HEK293 (cell line): Measurements from ENCODE around the gene ZCCHC2.

Source experiments
- CTCF ChIA-PET: fragments of 350-600 bp; formaldehyde crosslinking; extraction: SDS; loops from one replicate; lab custom pipeline; 2021; ENCODE audit warnings: antibody characterized with exemption; lab: Yijun Ruan, JAX
- POLR2A ChIA-PET: fragments of 300-600 bp; formaldehyde crosslinking; extraction: SDS; loops from one replicate; lab custom pipeline; 2020; ENCODE audit warnings: antibody characterized with exemption, inconsistent platforms; lab: Yijun Ruan, JAX
- H3K27ac ChIP-seq: fragments of 200-500 bp; sonication (Bioruptor generic); 2 replicates; pipeline ENCODE4 v1.5.1; 2014; ENCODE audit warnings: low read depth, low read length, control low read depth, inconsistent platforms; ENCODE audit errors: extremely low read depth
- H3K36me3 ChIP-seq, 2 experiments: fragments of 200-500 bp in 1 of 2; sonication (Bioruptor generic) in 1 of 2; 1 replicate in 1 of 2; 2 replicates in 1 of 2; pipeline ENCODE4 v1.5.1; 2014 to 2017; ENCODE audit warnings: inconsistent platforms in 2 of 2, low read length in 2 of 2; ENCODE audit not compliant: control insufficient read depth in 2 of 2, insufficient read depth in 1 of 2
- H3K4me1 ChIP-seq: fragments of 200-500 bp; sonication (Bioruptor generic); 2 replicates; pipeline ENCODE4 v1.5.1; 2014; ENCODE audit warnings: mild to moderate bottlenecking, low read length, inconsistent platforms; ENCODE audit not compliant: control insufficient read depth, insufficient read depth
- H3K4me3 ChIP-seq: 2 replicates; pipeline ENCODE4 v1.5.1; 2011; ENCODE audit warnings: low read depth, mild to moderate bottlenecking, control low read depth, low read length, moderate library complexity
- H3K9me3 ChIP-seq: fragments of 200-500 bp; sonication (Bioruptor generic); 2 replicates; pipeline ENCODE4 v1.5.1; 2014; ENCODE audit warnings: low read depth, low read length, inconsistent platforms; ENCODE audit not compliant: control insufficient read depth, insufficient read depth
- GLIS2 ChIP-seq: fragments of 450-650 bp; formaldehyde crosslinking; IDR thresholded peaks from 2 replicates; pipeline ENCODE4 v1.5.1; 2016; ENCODE audit warnings: missing biosample characterization, missing genetic modification characterization
- HOXA7 ChIP-seq: sonication (generic); formaldehyde crosslinking; IDR thresholded peaks from 2 replicates; pipeline ENCODE4 v1.8.1; 2022; ENCODE audit warnings: missing genetic modification reagents, borderline replicate concordance
- KLF7 ChIP-seq: fragments of 450-650 bp; formaldehyde crosslinking; IDR thresholded peaks from 2 replicates; pipeline ENCODE4 v1.5.1; 2016; ENCODE audit warnings: missing biosample characterization, missing genetic modification characterization, borderline replicate concordance
- SETDB1 ChIP-seq: IDR thresholded peaks from one replicate; pipeline ENCODE4 v1.6.1; 2017; ENCODE audit warnings: mild to moderate bottlenecking, low read length, moderate library complexity, mixed read lengths; ENCODE audit not compliant: insufficient read length
- TCF7L2 ChIP-seq: IDR thresholded peaks from 2 replicates; pipeline ENCODE4 v1.6.1; 2011; ENCODE audit warnings: low read depth, mild to moderate bottlenecking, inconsistent platforms, low read length, moderate library complexity, borderline replicate concordance
- ZNF140 ChIP-seq: fragments of 450-650 bp; formaldehyde crosslinking; IDR thresholded peaks from 2 replicates; pipeline ENCODE4 v1.5.1; 2016; ENCODE audit warnings: missing biosample characterization, missing genetic modification characterization
- ZNF155 ChIP-seq: fragments of 450-650 bp; formaldehyde crosslinking; IDR thresholded peaks from 2 replicates; pipeline ENCODE4 v1.5.1; 2016; ENCODE audit warnings: missing biosample characterization, missing genetic modification characterization
- ZNF23 ChIP-seq: fragments of 450-650 bp; formaldehyde crosslinking; IDR thresholded peaks from 2 replicates; pipeline ENCODE4 v1.5.1; 2016; ENCODE audit warnings: missing biosample characterization, missing genetic modification characterization, borderline replicate concordance
- ZNF423 ChIP-seq: fragments of 450-650 bp; formaldehyde crosslinking; IDR thresholded peaks from 2 replicates; pipeline ENCODE4 v1.5.1; 2016; ENCODE audit warnings: missing biosample characterization, missing genetic modification characterization
- ZNF501 ChIP-seq: fragments of 450-650 bp; formaldehyde crosslinking; IDR thresholded peaks from 2 replicates; pipeline ENCODE4 v1.5.1; 2016; ENCODE audit warnings: missing biosample characterization, missing genetic modification characterization
- ZNF514 ChIP-seq: fragments of 450-650 bp; formaldehyde crosslinking; IDR thresholded peaks from 2 replicates; pipeline ENCODE4 v1.5.1; 2016; ENCODE audit warnings: missing biosample characterization, missing genetic modification characterization
- ZNF530 ChIP-seq: fragments of 450-650 bp; formaldehyde crosslinking; IDR thresholded peaks from 2 replicates; pipeline ENCODE4 v1.5.1; 2016; ENCODE audit warnings: low read depth, missing biosample characterization, missing genetic modification characterization
- ZNF558 ChIP-seq: fragments of 450-650 bp; formaldehyde crosslinking; IDR thresholded peaks from 2 replicates; pipeline ENCODE4 v1.5.1; 2016; ENCODE audit warnings: missing biosample characterization, missing genetic modification characterization
- ZNF768 ChIP-seq: fragments of 450-650 bp; formaldehyde crosslinking; IDR thresholded peaks from 2 replicates; pipeline ENCODE4 v1.5.1; 2018; ENCODE audit warnings: missing biosample characterization, mild to moderate bottlenecking, missing genetic modification characterization
- ZSCAN16 ChIP-seq: fragments of 450-650 bp; formaldehyde crosslinking; IDR thresholded peaks from 2 replicates; pipeline ENCODE4 v1.5.1; 2016; ENCODE audit warnings: missing biosample characterization, missing genetic modification characterization
- TF ChIP-seq, protein P1 (sequence below): fragments of 450-650 bp; formaldehyde crosslinking; IDR thresholded peaks from 2 replicates; pipeline ENCODE4 v1.5.1; 2016; ENCODE audit warnings: missing biosample characterization, missing genetic modification characterization
- TF ChIP-seq, protein P2 (sequence below): fragments of 450-650 bp; formaldehyde crosslinking; IDR thresholded peaks from 2 replicates; pipeline ENCODE4 v1.5.1; 2017; ENCODE audit warnings: missing biosample characterization, missing genetic modification characterization
- TF ChIP-seq, protein P3 (sequence below): fragments of 450-650 bp; IDR thresholded peaks from 2 replicates; pipeline ENCODE4 v1.5.1; 2018; ENCODE audit warnings: missing biosample characterization, missing genetic modification characterization
- TF ChIP-seq, protein P4 (sequence below): sonication (generic); formaldehyde crosslinking; IDR thresholded peaks from 2 replicates; pipeline ENCODE4 v1.8.1; 2022; ENCODE audit warnings: mild to moderate bottlenecking, moderate library complexity, missing genetic modification reagents
- TF ChIP-seq, protein P5 (sequence below): fragments of 450-650 bp; formaldehyde crosslinking; optimal IDR thresholded peaks from 2 replicates; pipeline ENCODE3; 2016; ENCODE audit warnings: missing biosample characterization, mild to moderate bottlenecking, missing genetic modification characterization
- TF ChIP-seq, protein P6 (sequence below): fragments of 450-650 bp; formaldehyde crosslinking; IDR thresholded peaks from 2 replicates; pipeline ENCODE4 v1.5.1; 2016; ENCODE audit warnings: missing biosample characterization, missing genetic modification characterization, borderline replicate concordance

The ZCCHC2 gene

DNA sequence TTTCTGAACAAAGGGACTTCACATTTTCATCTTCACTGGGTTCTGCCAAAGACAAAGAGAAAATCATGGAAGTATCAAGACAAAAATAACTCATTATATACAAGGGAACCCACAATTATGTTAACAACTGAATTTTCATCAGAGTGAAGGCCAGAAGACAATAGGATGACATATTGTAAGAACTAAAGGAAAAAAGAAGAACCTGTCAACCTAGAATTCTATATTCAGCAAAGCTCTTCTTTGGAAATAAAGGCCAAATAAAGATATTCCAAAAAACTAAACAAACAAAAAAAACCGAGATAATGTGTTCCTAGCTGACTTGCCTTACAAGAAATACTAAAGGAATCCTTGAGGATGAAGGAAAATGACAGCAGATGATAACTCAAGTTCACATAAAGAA, 10.3 kb upstream of the ZCCHC2 start (continued):
- TF ChIP-seq, protein P1, sequence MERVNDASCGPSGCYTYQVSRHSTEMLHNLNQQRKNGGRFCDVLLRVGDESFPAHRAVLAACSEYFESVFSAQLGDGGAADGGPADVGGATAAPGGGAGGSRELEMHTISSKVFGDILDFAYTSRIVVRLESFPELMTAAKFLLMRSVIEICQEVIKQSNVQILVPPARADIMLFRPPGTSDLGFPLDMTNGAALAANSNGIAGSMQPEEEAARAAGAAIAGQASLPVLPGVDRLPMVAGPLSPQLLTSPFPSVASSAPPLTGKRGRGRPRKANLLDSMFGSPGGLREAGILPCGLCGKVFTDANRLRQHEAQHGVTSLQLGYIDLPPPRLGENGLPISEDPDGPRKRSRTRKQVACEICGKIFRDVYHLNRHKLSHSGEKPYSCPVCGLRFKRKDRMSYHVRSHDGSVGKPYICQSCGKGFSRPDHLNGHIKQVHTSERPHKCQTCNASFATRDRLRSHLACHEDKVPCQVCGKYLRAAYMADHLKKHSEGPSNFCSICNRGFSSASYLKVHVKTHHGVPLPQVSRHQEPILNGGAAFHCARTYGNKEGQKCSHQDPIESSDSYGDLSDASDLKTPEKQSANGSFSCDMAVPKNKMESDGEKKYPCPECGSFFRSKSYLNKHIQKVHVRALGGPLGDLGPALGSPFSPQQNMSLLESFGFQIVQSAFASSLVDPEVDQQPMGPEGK (tag by site-specific recombination) = no peak
- TF ChIP-seq ZNF501 (tag by site-specific recombination) (no peak), ZNF768 (tag by site-specific recombination) (no peak), ZNF558 (tag by site-specific recombination) (no peak), GLIS2 (tag by site-specific recombination) (no peak)
- TF ChIP-seq, protein P2, sequence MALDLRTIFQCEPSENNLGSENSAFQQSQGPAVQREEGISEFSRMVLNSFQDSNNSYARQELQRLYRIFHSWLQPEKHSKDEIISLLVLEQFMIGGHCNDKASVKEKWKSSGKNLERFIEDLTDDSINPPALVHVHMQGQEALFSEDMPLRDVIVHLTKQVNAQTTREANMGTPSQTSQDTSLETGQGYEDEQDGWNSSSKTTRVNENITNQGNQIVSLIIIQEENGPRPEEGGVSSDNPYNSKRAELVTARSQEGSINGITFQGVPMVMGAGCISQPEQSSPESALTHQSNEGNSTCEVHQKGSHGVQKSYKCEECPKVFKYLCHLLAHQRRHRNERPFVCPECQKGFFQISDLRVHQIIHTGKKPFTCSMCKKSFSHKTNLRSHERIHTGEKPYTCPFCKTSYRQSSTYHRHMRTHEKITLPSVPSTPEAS (tag by site-specific recombination) = no peak
- TF ChIP-seq, protein P3, sequence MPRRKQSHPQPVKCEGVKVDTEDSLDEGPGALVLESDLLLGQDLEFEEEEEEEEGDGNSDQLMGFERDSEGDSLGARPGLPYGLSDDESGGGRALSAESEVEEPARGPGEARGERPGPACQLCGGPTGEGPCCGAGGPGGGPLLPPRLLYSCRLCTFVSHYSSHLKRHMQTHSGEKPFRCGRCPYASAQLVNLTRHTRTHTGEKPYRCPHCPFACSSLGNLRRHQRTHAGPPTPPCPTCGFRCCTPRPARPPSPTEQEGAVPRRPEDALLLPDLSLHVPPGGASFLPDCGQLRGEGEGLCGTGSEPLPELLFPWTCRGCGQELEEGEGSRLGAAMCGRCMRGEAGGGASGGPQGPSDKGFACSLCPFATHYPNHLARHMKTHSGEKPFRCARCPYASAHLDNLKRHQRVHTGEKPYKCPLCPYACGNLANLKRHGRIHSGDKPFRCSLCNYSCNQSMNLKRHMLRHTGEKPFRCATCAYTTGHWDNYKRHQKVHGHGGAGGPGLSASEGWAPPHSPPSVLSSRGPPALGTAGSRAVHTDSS (tag by site-specific recombination) = no peak

DNA sequence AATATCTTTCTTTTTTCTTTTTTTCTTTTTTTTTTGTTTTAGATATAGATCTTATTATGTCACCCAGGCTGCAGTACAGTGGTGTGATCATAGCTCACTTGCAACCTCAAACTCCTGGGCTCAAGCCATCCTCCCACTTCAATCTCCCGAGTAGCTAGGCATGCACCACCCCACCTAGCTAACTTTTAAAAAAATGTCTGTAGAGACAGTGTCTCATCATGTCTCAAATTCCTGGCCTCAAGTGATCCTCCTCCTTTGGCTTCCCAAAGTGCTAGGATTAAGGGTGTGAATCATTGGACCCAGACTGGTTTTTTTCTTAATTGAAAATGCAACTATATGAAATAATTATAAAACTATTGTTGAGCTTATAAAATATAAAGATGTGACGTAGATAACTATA, 9.8 kb upstream of the ZCCHC2 start:
- no peaks in the 10 kb centered on the region for H3K4me1 ChIP-seq
- CTCF ChIA-PET = interaction anchor here (0.6 to 2.7 kb wide), 4 partner anchors 8 to 832 kb away, joined by 3 to 16 read pairs (median 6); no protein-coding TSS in a partner anchor
- POLR2A ChIA-PET = interaction anchor here (3.1 kb wide), 1 partner anchor 9 kb away, joined by 18 read pairs; the partner anchor contains the start of gene ZCCHC2
- H3K27ac ChIP-seq = no peak overlapping the region
- H3K4me3 ChIP-seq = no peak overlapping the region
- TF ChIP-seq ZNF423 (tag by site-specific recombination) (no peak), TCF7L2 (no peak), ZNF530 (tag by site-specific recombination) (no peak), KLF7 (tag by site-specific recombination) (no peak), ZNF514 (tag by site-specific recombination) (no peak)
- TF ChIP-seq, all 188 proteins: peak for 0
- H3K36me3 ChIP-seq = no peaks in the 10 kb centered on the region
- peaks cover 2% of the 10 kb centered on the region; the same call in 1 of the 2 replicates for H3K9me3 ChIP-seq

DNA sequence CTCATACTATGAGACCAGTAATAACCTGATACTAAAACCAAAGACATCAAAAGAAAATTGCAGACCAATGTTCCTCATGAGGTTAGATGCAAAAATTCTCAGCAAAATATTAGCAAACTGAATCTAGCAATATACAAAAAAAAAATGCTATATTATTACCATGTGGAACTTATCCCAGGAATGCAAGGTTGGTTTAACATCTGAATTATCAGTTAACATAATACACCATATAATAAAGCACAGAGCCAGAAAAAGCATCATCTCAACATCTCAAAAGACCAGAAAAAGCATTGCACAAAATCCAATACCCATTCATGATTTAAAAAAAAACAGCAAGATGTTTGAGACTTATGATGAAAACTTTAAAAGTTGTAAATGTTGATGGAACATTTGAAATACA, 8.3 kb upstream of the ZCCHC2 start:
- Histone ChIP-seq H3K27ac (no peak overlapping the region), H3K4me1 (no peaks in the 10 kb centered on the region), H3K36me3 (no peaks in the 10 kb centered on the region), H3K4me3 (no peak overlapping the region), H3K9me3 (peaks cover 2% of the 10 kb centered on the region; the same call in 1 of the 2 replicates)
- TF ChIP-seq SETDB1 (peak; percentile 41), ZSCAN16 (tag by site-specific recombination) (no peak)
- ChIA-PET CTCF (no interaction called here), POLR2A (no interaction called here)

DNA sequence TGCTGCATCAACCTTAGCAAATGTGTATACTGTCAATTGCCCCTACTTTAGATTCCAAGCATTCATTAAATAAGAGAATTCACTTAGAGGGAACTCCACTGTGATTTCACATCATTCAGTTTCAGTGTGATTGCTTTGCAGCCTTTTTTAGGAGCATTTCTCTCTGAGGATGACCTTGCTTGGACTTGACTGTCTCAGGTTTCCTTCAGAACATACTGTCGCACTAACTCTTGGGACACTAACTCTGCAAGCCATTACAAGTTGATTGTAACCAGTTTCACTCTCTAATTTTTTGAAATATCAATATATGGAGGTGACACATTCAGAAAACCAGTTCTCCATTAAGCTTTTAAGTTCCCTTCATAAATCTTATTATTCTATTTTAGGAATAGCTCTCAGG, 6.6 kb upstream of the ZCCHC2 start:
- Histone ChIP-seq H3K9me3 (peaks cover 2% of the 10 kb centered on the region; the same call in 1 of the 2 replicates), H3K27ac (no peak overlapping the region), H3K4me3 (no peak overlapping the region), H3K4me1 (no peaks in the 10 kb centered on the region), H3K36me3 (no peaks in the 10 kb centered on the region)
- POLR2A ChIA-PET = no interaction called here
- CTCF ChIA-PET = interaction anchor here (0.5 to 1.3 kb wide), 2 partner anchors 21 to 375 kb away, joined by 4 to 6 read pairs; no protein-coding TSS in a partner anchor
- TF ChIP-seq HOXA7 (CRISPR knock-in tag) (no peak), ZNF140 (no peak), ZNF23 (tag by site-specific recombination) (no peak), ZNF155 (no peak)
- TF ChIP-seq, protein P4, sequence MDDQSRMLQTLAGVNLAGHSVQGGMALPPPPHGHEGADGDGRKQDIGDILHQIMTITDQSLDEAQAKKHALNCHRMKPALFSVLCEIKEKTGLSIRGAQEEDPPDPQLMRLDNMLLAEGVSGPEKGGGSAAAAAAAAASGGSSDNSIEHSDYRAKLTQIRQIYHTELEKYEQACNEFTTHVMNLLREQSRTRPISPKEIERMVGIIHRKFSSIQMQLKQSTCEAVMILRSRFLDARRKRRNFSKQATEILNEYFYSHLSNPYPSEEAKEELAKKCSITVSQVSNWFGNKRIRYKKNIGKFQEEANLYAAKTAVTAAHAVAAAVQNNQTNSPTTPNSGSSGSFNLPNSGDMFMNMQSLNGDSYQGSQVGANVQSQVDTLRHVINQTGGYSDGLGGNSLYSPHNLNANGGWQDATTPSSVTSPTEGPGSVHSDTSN (CRISPR knock-in tag) = no peak
- TF ChIP-seq, protein P5, sequence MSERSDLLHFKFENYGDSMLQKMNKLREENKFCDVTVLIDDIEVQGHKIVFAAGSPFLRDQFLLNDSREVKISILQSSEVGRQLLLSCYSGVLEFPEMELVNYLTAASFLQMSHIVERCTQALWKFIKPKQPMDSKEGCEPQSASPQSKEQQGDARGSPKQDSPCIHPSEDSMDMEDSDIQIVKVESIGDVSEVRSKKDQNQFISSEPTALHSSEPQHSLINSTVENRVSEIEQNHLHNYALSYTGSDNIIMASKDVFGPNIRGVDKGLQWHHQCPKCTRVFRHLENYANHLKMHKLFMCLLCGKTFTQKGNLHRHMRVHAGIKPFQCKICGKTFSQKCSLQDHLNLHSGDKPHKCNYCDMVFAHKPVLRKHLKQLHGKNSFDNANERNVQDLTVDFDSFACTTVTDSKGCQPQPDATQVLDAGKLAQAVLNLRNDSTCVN = no peak
- TF ChIP-seq, protein P6, sequence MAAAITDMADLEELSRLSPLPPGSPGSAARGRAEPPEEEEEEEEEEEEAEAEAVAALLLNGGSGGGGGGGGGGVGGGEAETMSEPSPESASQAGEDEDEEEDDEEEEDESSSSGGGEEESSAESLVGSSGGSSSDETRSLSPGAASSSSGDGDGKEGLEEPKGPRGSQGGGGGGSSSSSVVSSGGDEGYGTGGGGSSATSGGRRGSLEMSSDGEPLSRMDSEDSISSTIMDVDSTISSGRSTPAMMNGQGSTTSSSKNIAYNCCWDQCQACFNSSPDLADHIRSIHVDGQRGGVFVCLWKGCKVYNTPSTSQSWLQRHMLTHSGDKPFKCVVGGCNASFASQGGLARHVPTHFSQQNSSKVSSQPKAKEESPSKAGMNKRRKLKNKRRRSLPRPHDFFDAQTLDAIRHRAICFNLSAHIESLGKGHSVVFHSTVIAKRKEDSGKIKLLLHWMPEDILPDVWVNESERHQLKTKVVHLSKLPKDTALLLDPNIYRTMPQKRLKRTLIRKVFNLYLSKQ = no peak
